ENCODE data around the gene STAP1.

STAP1 gene

GRCh38 chr4:67546971-67547370 is 11.6 kb upstream of the STAP1 start:
- ATAC-seq, result no peak
- no peak for TF ChIP-seq ISL1 (CRISPR knock-in tag; IDR thresholded peaks at IDR 0.05)
- TF ChIP-seq POU6F1 (CRISPR knock-in tag; IDR thresholded peaks at IDR 0.05; ENCODE audit: borderline replicate concordance, low read depth), result no peak
- TF ChIP-seq OSR1 (CRISPR knock-in tag; IDR thresholded peaks at IDR 0.05), result no peak
- TF ChIP-seq PPARA (CRISPR knock-in tag; IDR thresholded peaks at IDR 0.05; ENCODE audit: borderline replicate concordance), result no peak
- TF ChIP-seq ESRRG (CRISPR knock-in tag; IDR thresholded peaks at IDR 0.05), result no peak
- no peak for TF ChIP-seq TSHZ2 (CRISPR knock-in tag; IDR thresholded peaks at IDR 0.05)
- no peak for TF ChIP-seq TOX (CRISPR knock-in tag; IDR thresholded peaks at IDR 0.05; ENCODE audit: borderline replicate concordance)
- no peak for TF ChIP-seq GLIS3 (CRISPR knock-in tag; IDR thresholded peaks at IDR 0.05)
- TF ChIP-seq ZC3H10 (CRISPR knock-in tag; IDR thresholded peaks at IDR 0.05), result no peak
- no peak for TF ChIP-seq ZFP30 (CRISPR knock-in tag; IDR thresholded peaks at IDR 0.05)

GRCh38 chr4:67549123-67549522 is 9.4 kb upstream of the STAP1 start:
- TF ChIP-seq CSDC2 (CRISPR knock-in tag; IDR thresholded peaks at IDR 0.05) (no peak), TOX (CRISPR knock-in tag; IDR thresholded peaks at IDR 0.05; ENCODE audit: borderline replicate concordance) (no peak), PPARA (CRISPR knock-in tag; IDR thresholded peaks at IDR 0.05; ENCODE audit: borderline replicate concordance) (no peak), RARB (CRISPR knock-in tag; IDR thresholded peaks at IDR 0.05) (no peak), OSR1 (CRISPR knock-in tag; IDR thresholded peaks at IDR 0.05) (no peak), CREB5 (CRISPR knock-in tag; IDR thresholded peaks at IDR 0.05; ENCODE audit: low read depth) (no peak), ZNF8 (CRISPR knock-in tag; IDR thresholded peaks at IDR 0.05) (no peak), PATZ1 (CRISPR knock-in tag; IDR thresholded peaks at IDR 0.05; ENCODE audit: borderline replicate concordance) (no peak), ZFP30 (CRISPR knock-in tag; IDR thresholded peaks at IDR 0.05) (no peak), TSHZ2 (CRISPR knock-in tag; IDR thresholded peaks at IDR 0.05) (no peak)
- ATAC-seq, result no peak

- no peak for ATAC-seq
- TF ChIP-seq TCF4 (CRISPR knock-in tag; IDR thresholded peaks at IDR 0.05; ENCODE audit: borderline replicate concordance), result no peak
- TF ChIP-seq TSHZ2 (CRISPR knock-in tag; IDR thresholded peaks at IDR 0.05), result no peak
- TF ChIP-seq CSRNP3 (CRISPR knock-in tag; IDR thresholded peaks at IDR 0.05), result no peak
- no peak for TF ChIP-seq PPARA (CRISPR knock-in tag; IDR thresholded peaks at IDR 0.05; ENCODE audit: borderline replicate concordance)
- TF ChIP-seq ZNF70 (CRISPR knock-in tag; IDR thresholded peaks at IDR 0.05), result no peak
- no peak for TF ChIP-seq ESRRG (CRISPR knock-in tag; IDR thresholded peaks at IDR 0.05)
- no peak for TF ChIP-seq ARNTL (CRISPR knock-in tag; IDR thresholded peaks at IDR 0.05; ENCODE audit: borderline replicate concordance, low read depth)
- no peak for TF ChIP-seq PATZ1 (CRISPR knock-in tag; IDR thresholded peaks at IDR 0.05; ENCODE audit: borderline replicate concordance)
- TF ChIP-seq TOX (CRISPR knock-in tag; IDR thresholded peaks at IDR 0.05; ENCODE audit: borderline replicate concordance), result no peak
- TF ChIP-seq ZNF565 (CRISPR knock-in tag; conservative IDR thresholded peaks at IDR 0.05; ENCODE audit: low read depth), result no peak
- no peak for TF ChIP-seq ZNF8 (CRISPR knock-in tag; IDR thresholded peaks at IDR 0.05)
Observed at GRCh38 chr4:67550451-67550850, 8.1 kb upstream of the STAP1 start.

All from SK-N-SH treated with all-trans-retinoic acid at 6 μM for 48 hours (cell line).